HK-2 (cell line): Measurements from ENCODE around the gene FAM184B.
"Not testable (repeated sequence)": the region's sequence is repeated elsewhere in the genome, so short reads cannot be mapped to it uniquely, and the experiment has no call there.

Experiments used
- DNase-seq: peaks from one replicate; pipeline ENCODE4 v3.0.0-alpha.2; 2018; ENCODE audit not compliant: unreplicated experiment

FAM184B gene

GRCh38 chr4:17682222-17682566 is 99.2 kb downstream of the FAM184B start:
- DNase-seq, result no peak

GRCh38 chr4:17681281-17682221 is 99.9 kb downstream of the FAM184B start:
- no peak for DNase-seq

GRCh38 chr4:17680559-17681280 is 100.7 kb downstream of the FAM184B start:
- DNase-seq, result no peak

GRCh38 chr4:17670423-17670822 is 111.0 kb downstream of the FAM184B start:
- no peak for DNase-seq

- DNase-seq, result no peak
These were observed 113.7 kb downstream of the FAM184B start for GRCh38 chr4:17667653-17668201.

GRCh38 chr4:17667253-17667652 is 114.2 kb downstream of the FAM184B start:
- no peak for DNase-seq

GRCh38 chr4:17665852-17666251 is 115.6 kb downstream of the FAM184B start:
- no peak for DNase-seq

- no peak for DNase-seq
These were observed 116.1 kb downstream of the FAM184B start for GRCh38 chr4:17665346-17665745.

GRCh38 chr4:17664755-17665154 is 116.7 kb downstream of the FAM184B start:
- no peak for DNase-seq

- no peak for DNase-seq
These were observed 118.7 kb downstream of the FAM184B start for GRCh38 chr4:17662694-17663093.

- not testable (repeated sequence) for DNase-seq
These were observed 122.2 kb downstream of the FAM184B start for GRCh38 chr4:17659196-17659595.

GRCh38 chr4:17657849-17658248 is 123.6 kb downstream of the FAM184B start:
- no peak for DNase-seq

GRCh38 chr4:17657090-17657489 is 124.3 kb downstream of the FAM184B start:
- no peak for DNase-seq

GRCh38 chr4:17654701-17655100 is 126.7 kb downstream of the FAM184B start:
- no peak for DNase-seq

GRCh38 chr4:17650406-17650805 is 131.0 kb downstream of the FAM184B start:
- DNase-seq, result no peak

GRCh38 chr4:17647927-17648326 is 133.5 kb downstream of the FAM184B start:
- no peak for DNase-seq

- DNase-seq, result no peak
These were observed 134.1 kb downstream of the FAM184B start for GRCh38 chr4:17647176-17647806.

GRCh38 chr4:17646693-17647092 is 134.7 kb downstream of the FAM184B start:
- DNase-seq, result no peak

GRCh38 chr4:17642398-17642783 is 139.0 kb downstream of the FAM184B start:
- DNase-seq, result no peak

GRCh38 chr4:17639136-17639535 is 142.3 kb downstream of the FAM184B start:
- DNase-seq, result no peak

GRCh38 chr4:17636696-17637622 is 144.5 kb downstream of the FAM184B start:
- DNase-seq, result peak; percentile 72
